Panc1 (cell line): ENCODE data around the gene HS3ST2. TPM values are rescaled to one million over a fixed set of nuclear protein-coding genes. Genes with fewer than 3 reads are reported as not detected.

Experiments
- ATAC-seq: fragments of 200-7000 bp; cut with Tn5 transposase; 2 replicates; pipeline ENCODE4 v1.9.1; 2020; ENCODE audit warnings: mild to moderate bottlenecking, moderate library complexity
- BruUV-seq: library from RNA; stranded (reverse); fragments of 400-500 nt; replicated peaks from 2 replicates; lab custom pipeline; 2021; lab: Mats Ljungman, UMichigan
- CTCF ChIA-PET: fragments of 300-600 bp; sonication (Branson Sonifier 250); formaldehyde crosslinking; loops from one replicate; lab custom pipeline; 2022; ENCODE audit warnings: antibody characterized with exemption; lab: Charles Lee
- POLR2A ChIA-PET: fragments of 300-600 bp; sonication (Branson Sonifier 250); formaldehyde crosslinking; loops from one replicate; lab custom pipeline; 2022; ENCODE audit warnings: antibody characterized with exemption; lab: Charles Lee
- DNase-seq: peaks from one replicate; pipeline ENCODE4 v3.0.0-alpha.2; 2010; ENCODE audit warnings: low read depth, low spot score
- H3K27ac ChIP-seq: 2 replicates; pipeline ENCODE4 v1.5.1; 2011; ENCODE audit warnings: mild to moderate bottlenecking, low read length, inconsistent platforms
- H3K27me3 ChIP-seq: fragments of 200-500 bp; sonication (Bioruptor generic); 2 replicates; pipeline ENCODE4 v1.6.0; 2014; ENCODE audit warnings: low read length, inconsistent platforms; ENCODE audit not compliant: control insufficient read depth, insufficient read depth
- H3K36me3 ChIP-seq: fragments of 200-500 bp; sonication (Bioruptor generic); 2 replicates; pipeline ENCODE4 v1.5.1; 2014; ENCODE audit warnings: inconsistent platforms, mild to moderate bottlenecking, low read length, moderate library complexity; ENCODE audit not compliant: control insufficient read depth, insufficient read depth
- H3K4me1 ChIP-seq: 2 replicates; pipeline ENCODE4 v1.5.1; 2011; ENCODE audit warnings: inconsistent platforms, mild to moderate bottlenecking, low read length, moderate library complexity; ENCODE audit not compliant: control insufficient read depth, insufficient read depth
- H3K4me3 ChIP-seq, 2 experiments: 2 replicates each; pipeline ENCODE4 v1.5.1; 2011 to 2012; ENCODE audit warnings: low read depth in 2 of 2, low read length in 2 of 2, mild to moderate bottlenecking in 2 of 2, inconsistent platforms in 1 of 2, moderate library complexity in 1 of 2
- H3K9me3 ChIP-seq: fragments of 200-500 bp; sonication (Bioruptor generic); 2 replicates; pipeline ENCODE4 v1.5.1; 2014; ENCODE audit warnings: low read depth, mild to moderate bottlenecking, inconsistent platforms, low read length, moderate library complexity; ENCODE audit not compliant: control insufficient read depth, insufficient read depth
- CTCF ChIP-seq: fragments of 450-650 bp; IDR thresholded peaks from 2 replicates; pipeline ENCODE4 v1.5.1; 2017; ENCODE audit warnings: mild to moderate bottlenecking
- POLR2AphosphoS5 ChIP-seq: IDR thresholded peaks from 2 replicates; pipeline ENCODE4 v1.6.1; 2012; ENCODE audit warnings: mild to moderate bottlenecking, low read depth, low read length, moderate library complexity
- REST ChIP-seq, 2 experiments: IDR thresholded peaks; 2 replicates each; pipeline ENCODE4 v1.6.1; 2011 to 2012; ENCODE audit warnings: low read depth in 2 of 2, control low read depth in 1 of 2, low read length in 1 of 2, mild to moderate bottlenecking in 1 of 2, moderate library complexity in 1 of 2; ENCODE audit not compliant: insufficient read depth in 1 of 2
- SIN3A ChIP-seq: IDR thresholded peaks from 2 replicates; pipeline ENCODE4 v1.6.1; 2012; ENCODE audit warnings: low read depth, mild to moderate bottlenecking, low read length, moderate library complexity, borderline replicate concordance; ENCODE audit not compliant: insufficient read depth
- TCF7L2 ChIP-seq: IDR thresholded peaks from 2 replicates; pipeline ENCODE4 v1.6.1; 2011; ENCODE audit warnings: mild to moderate bottlenecking, low read depth, low read length, inconsistent platforms
- in situ Hi-C: cut with HindIII; loops from 2 replicates; pipeline ENCODE4 v1.10.0; 2016; ENCODE audit warnings: low sequenced_read_pairs, low pct_unique_long_range_greater_than_20kb
- intact Hi-C: fragments of 100-400 bp; cut with micrococcal nuclease; formaldehyde crosslinking; loops from one replicate; pipeline ENCODE4 v1.10.0; 2022; ENCODE audit not compliant: unreplicated experiment
- total RNA-seq: library from RNA; stranded (reverse); gene quantifications from one replicate; pipeline ENCODE4 v1.2.1, GENCODE V29; 2021; ENCODE audit not compliant: unreplicated experiment

The HS3ST2 gene
- total RNA-seq, 1 experiment from 2014 or later: not detected

- no peaks in the 10 kb centered on the region for H3K4me1 ChIP-seq
- ChIA-PET CTCF (no interaction called here), POLR2A (no interaction called here)
- no peak for ATAC-seq
- no peaks in the 10 kb centered on the region for H3K36me3 ChIP-seq
- intact Hi-C loops (no loop called here), in situ Hi-C loops (no loop called here)
- peaks cover 18% of the 10 kb centered on the region for H3K27me3 ChIP-seq
- H3K9me3 ChIP-seq: no peaks in the 10 kb centered on the region
- TF ChIP-seq POLR2AphosphoS5 (no peak), TCF7L2 (no peak), REST (IDR thresholded peaks at IDR 0.05; ENCODE audit: insufficient read depth in 1 of 2, low read depth in 2 of 2, low read length in 1 of 2) (no peak), SIN3A (no peak), CTCF (no peak)
- no TSS peak for BruUV-seq
- no peak overlapping the region for H3K27ac ChIP-seq
- DNase-seq: no peak
- no peak overlapping the region for H3K4me3 ChIP-seq
These were observed 43.5 kb downstream of the HS3ST2 start for GRCh38 chr16:22857296-22858025.

DNA sequence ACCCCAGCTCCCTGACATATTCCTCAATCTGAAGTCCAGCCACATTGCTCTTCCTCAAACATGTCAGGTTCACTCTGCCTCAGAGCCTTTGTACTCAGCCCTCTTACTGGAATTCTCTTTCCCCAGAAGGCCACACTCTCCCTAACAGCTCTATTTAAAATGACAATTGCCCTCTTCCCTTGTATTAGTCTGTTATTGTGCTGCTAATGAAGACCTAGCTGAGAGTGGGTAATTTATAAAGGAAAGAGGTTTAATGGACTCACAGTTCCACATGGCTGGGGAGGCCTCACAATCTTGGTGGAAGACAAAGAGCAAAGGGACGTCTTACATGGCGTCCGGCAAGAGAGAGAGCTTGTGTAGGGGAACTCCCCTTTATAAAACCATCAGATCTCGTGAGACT is 46.0 kb downstream of the HS3ST2 start:
- ATAC-seq (no peak), DNase-seq (no peak)
- H3K4me3 ChIP-seq: no peak overlapping the region
- H3K4me1 ChIP-seq: no peaks in the 10 kb centered on the region
- intact Hi-C loops (no loop called here), in situ Hi-C loops (no loop called here)
- no TSS peak for BruUV-seq
- H3K27me3 ChIP-seq: peaks cover 14% of the 10 kb centered on the region
- H3K9me3 ChIP-seq: no peaks in the 10 kb centered on the region
- no peak overlapping the region for H3K27ac ChIP-seq
- no peaks in the 10 kb centered on the region for H3K36me3 ChIP-seq
- POLR2A ChIA-PET: no interaction called here
- TF ChIP-seq CTCF (no peak), REST (IDR thresholded peaks at IDR 0.05; ENCODE audit: insufficient read depth in 1 of 2, low read depth in 2 of 2, low read length in 1 of 2) (no peak), TCF7L2 (no peak), SIN3A (no peak), POLR2AphosphoS5 (no peak)
- CTCF ChIA-PET: interaction anchor here (0.7 kb wide), 1 partner anchor 32 kb away, joined by 4 read pairs; no protein-coding TSS in a partner anchor
